ENCODE measurements around the gene PITPNC1.
"Not testable (repeated sequence)": the region's sequence is repeated elsewhere in the genome, so short reads cannot be mapped to it uniquely, and the experiment has no call there.

Gene PITPNC1

GRCh38 chr17:67469208-67469980 lies 92.3 kb downstream of the PITPNC1 start:
- Histone ChIP-seq H3K27me3 (ENCODE audit: insufficient read depth, low read depth) (no peaks in the 10 kb centered on the region), H3K9ac (no peak overlapping the region), H3K4me1 (ENCODE audit: low read depth, poor library complexity, severe bottlenecking) (peaks cover 19% of the 10 kb centered on the region), H3K79me2 (ENCODE audit: insufficient read depth, low read depth) (peaks cover 23% of the 10 kb centered on the region; the same call in 1 of the 2 replicates), H3K36me3 (ENCODE audit: insufficient read depth) (no peaks in the 10 kb centered on the region), H4K20me1 (ENCODE audit: insufficient read depth) (no peaks in the 10 kb centered on the region), H3K4me2 (no peak overlapping the region), H2AFZ (ENCODE audit: low read depth) (no peak overlapping the region), H3K27ac (no peak overlapping the region), H3K4me3 (IDR thresholded peaks at IDR 0.05; ENCODE audit: insufficient read depth, low read depth, low read length) (no peak overlapping the region)
- no peak for TF ChIP-seq CTCF (conservative IDR thresholded peaks at IDR 0.05; ENCODE audit: low read depth, low read length)

DNA sequence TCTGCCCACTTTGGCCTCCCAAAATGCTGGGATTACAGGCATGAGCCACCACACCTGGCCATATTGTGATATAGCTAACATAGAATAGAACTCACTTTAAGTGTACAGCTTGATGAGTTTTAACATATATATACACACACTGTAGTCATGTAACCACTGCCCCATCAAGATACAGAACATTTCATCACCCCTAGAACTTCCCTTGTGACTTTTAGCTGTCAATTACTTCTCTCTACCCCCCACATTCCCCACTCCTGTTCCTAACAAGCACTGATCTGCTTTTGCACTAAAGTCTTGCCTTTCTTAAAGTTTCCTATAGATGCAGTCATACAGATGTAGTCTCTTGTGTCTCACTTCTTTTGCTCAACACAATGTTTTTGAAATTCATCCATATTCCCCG lies 93.1 kb downstream of the PITPNC1 start:
- H3K4me1 ChIP-seq (ENCODE audit: low read depth, poor library complexity, severe bottlenecking), result peaks cover 19% of the 10 kb centered on the region
- H3K4me3 ChIP-seq (IDR thresholded peaks at IDR 0.05; ENCODE audit: insufficient read depth, low read depth, low read length), result no peak overlapping the region
- no peak overlapping the region for H3K9ac ChIP-seq
- no peak for TF ChIP-seq CTCF (conservative IDR thresholded peaks at IDR 0.05; ENCODE audit: low read depth, low read length)
- H3K79me2 ChIP-seq (ENCODE audit: insufficient read depth, low read depth), result peaks cover 23% of the 10 kb centered on the region; the same call in 1 of the 2 replicates
- no peaks in the 10 kb centered on the region for H4K20me1 ChIP-seq (ENCODE audit: insufficient read depth)
- H3K27me3 ChIP-seq (ENCODE audit: insufficient read depth, low read depth), result no peaks in the 10 kb centered on the region
- H2AFZ ChIP-seq (ENCODE audit: low read depth), result no peak overlapping the region
- H3K36me3 ChIP-seq (ENCODE audit: insufficient read depth), result no peaks in the 10 kb centered on the region
- H3K4me2 ChIP-seq, result no peak overlapping the region
- H3K27ac ChIP-seq, result no peak overlapping the region

- no peaks in the 10 kb centered on the region for H3K27me3 ChIP-seq (ENCODE audit: insufficient read depth, low read depth)
- H2AFZ ChIP-seq (ENCODE audit: low read depth), result no peak overlapping the region
- peaks cover 28% of the 10 kb centered on the region; the same call in 1 of the 2 replicates for H3K79me2 ChIP-seq (ENCODE audit: insufficient read depth, low read depth)
- no peak overlapping the region for H3K27ac ChIP-seq
- H3K4me2 ChIP-seq, result no peak overlapping the region
- no peak for TF ChIP-seq CTCF (conservative IDR thresholded peaks at IDR 0.05; ENCODE audit: low read depth, low read length)
- H3K4me1 ChIP-seq (ENCODE audit: low read depth, poor library complexity, severe bottlenecking), result peaks cover 19% of the 10 kb centered on the region
- no peaks in the 10 kb centered on the region for H3K36me3 ChIP-seq (ENCODE audit: insufficient read depth)
- no peak overlapping the region for H3K9ac ChIP-seq
- no peaks in the 10 kb centered on the region for H4K20me1 ChIP-seq (ENCODE audit: insufficient read depth)
- H3K4me3 ChIP-seq (IDR thresholded peaks at IDR 0.05; ENCODE audit: insufficient read depth, low read depth, low read length), result no peak overlapping the region
Measured at GRCh38 chr17:67471118-67471517, 94.0 kb downstream of the PITPNC1 start.

DNA sequence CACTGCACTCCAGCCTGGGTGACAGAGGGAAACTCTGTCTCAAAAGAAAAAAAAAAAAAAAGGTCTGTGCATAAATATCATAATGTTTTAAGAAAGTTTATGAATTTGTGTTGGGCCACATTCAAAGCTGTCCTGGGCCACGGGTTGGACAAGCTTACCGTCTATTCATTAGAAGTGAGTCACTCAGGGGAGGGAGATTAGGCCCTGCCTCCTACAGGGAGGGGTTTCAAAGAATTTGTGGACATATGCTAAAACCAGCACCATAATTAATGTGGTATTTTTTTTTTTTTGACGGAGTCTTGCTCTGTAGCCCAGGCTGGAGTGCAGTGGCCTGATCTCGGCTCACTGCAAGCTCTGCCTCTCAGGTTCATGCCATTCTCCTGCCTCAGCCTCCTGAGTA lies 95.5 kb downstream of the PITPNC1 start:
- not testable (repeated sequence) for H4K20me1 ChIP-seq (ENCODE audit: insufficient read depth); H3K4me2 ChIP-seq; H3K27me3 ChIP-seq (ENCODE audit: insufficient read depth, low read depth); H3K4me3 ChIP-seq (IDR thresholded peaks at IDR 0.05; ENCODE audit: insufficient read depth, low read depth, low read length); H3K27ac ChIP-seq; H3K4me1 ChIP-seq (ENCODE audit: low read depth, poor library complexity, severe bottlenecking); H2AFZ ChIP-seq (ENCODE audit: low read depth); H3K9ac ChIP-seq; H3K36me3 ChIP-seq (ENCODE audit: insufficient read depth)
- peaks cover 28% of the 10 kb centered on the region; the same call in 1 of the 2 replicates for H3K79me2 ChIP-seq (ENCODE audit: insufficient read depth, low read depth)

DNA sequence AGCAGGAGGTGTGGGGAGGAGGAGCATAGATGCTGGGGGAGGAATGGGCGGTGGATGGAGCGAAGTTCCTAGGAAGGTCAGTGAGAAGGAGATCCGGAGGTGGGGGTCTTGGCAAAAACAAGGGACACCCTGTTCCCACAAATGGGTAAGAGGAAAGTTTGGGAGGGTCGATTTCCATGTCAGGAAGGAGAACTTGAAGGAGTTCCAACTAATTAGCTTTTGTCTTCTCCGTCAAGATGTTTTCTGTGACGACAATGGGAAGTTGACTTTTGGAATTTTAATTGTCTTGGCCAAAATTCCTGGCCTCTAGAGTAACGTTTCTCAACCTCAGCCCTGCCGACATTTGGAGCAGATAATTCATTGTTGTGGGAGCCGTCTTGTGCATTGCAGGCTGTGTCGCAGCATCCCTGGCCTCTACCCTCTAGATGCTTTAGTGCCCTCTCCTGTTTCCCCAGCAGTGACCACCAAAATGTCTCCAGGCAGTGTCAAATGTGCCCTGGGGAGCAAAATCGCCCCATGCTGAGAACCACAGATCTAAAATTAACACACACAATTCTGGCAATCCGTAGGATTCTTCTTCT lies 97.1 kb downstream of the PITPNC1 start:
- Histone ChIP-seq H3K27ac (no peak overlapping the region), H3K4me3 (IDR thresholded peaks at IDR 0.05; ENCODE audit: insufficient read depth, low read depth, low read length) (no peak overlapping the region), H3K9ac (no peak overlapping the region), H3K79me2 (ENCODE audit: insufficient read depth, low read depth) (peaks cover 30% of the 10 kb centered on the region; the same call in 1 of the 2 replicates), H2AFZ (ENCODE audit: low read depth) (no peak overlapping the region), H3K4me2 (no peak overlapping the region), H3K36me3 (ENCODE audit: insufficient read depth) (no peaks in the 10 kb centered on the region), H3K4me1 (ENCODE audit: low read depth, poor library complexity, severe bottlenecking) (peaks cover 16% of the 10 kb centered on the region), H4K20me1 (ENCODE audit: insufficient read depth) (no peaks in the 10 kb centered on the region), H3K27me3 (ENCODE audit: insufficient read depth, low read depth) (no peaks in the 10 kb centered on the region)
- TF ChIP-seq CTCF (conservative IDR thresholded peaks at IDR 0.05; ENCODE audit: low read depth, low read length), result no peak
